HG03520 (cell line): ENCODE data around the gene GFER.

Experiments used
- ATAC-seq: cut with Tn5 transposase; IDR thresholded peaks from one replicate; pipeline ENCODE4 v1.9.1; 2021; ENCODE audit warnings: mild to moderate bottlenecking, moderate library complexity; ENCODE audit not compliant: unreplicated experiment

GFER gene

DNA sequence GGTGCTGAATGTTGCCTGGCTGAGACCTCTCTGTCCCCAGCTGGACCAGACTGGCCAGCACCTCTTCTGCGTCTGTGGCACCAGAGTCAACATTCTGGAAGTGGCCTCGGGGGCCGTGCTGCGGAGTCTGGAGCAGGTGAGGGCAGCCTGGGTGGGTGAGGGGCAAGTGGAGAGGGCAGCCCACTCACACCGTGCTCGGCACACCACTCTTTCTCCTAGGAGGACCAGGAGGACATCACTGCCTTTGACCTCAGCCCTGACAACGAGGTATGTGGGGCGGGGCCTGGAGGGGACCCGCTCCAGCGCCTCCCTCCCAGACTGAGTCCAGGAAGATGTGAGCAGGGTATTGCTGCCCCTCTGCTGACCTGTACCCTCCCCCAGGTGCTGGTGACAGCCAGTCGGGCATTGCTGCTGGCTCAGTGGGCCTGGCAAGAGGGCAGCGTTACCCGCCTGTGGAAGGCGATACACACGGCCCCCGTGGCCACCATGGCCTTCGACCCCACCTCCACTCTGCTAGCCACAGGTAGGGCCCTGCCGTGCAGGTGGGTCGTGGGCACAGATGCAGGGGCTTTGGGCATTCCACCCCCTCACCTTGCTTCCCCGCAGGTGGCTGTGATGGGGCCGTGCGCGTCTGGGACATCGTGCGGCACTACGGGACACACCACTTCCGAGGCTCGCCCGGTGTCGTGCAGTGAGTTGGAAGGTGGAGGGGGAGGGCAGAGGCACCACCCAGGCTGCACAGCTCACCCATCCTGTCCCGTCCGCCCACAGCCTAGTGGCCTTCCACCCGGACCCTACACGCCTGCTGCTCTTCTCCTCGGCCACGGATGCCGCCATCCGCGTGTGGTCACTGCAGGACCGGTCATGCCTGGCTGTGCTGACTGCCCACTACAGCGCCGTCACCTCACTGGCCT lies 9.6 kb upstream of the GFER start:
- ATAC-seq = no peak

- ATAC-seq = no peak
Observed at GRCh38 chr16:1975432-1976215, 8.4 kb upstream of the GFER start.

DNA sequence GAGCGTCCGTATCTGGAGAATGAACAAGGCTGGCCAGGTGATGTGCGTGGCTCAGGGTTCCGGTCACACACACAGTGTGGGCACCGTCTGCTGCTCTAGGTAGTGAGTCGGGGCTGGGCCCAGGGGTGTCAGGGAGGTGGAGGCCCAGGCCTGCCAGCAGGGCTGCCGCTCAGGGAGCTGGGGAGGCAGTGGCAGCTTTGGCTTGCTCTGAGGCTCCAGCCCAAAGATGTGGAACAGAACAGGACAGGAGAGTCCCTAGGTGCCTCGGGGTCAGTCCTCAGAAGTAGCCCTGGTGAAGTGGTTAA lies 7.8 kb upstream of the GFER start:
- ATAC-seq = no peak

DNA sequence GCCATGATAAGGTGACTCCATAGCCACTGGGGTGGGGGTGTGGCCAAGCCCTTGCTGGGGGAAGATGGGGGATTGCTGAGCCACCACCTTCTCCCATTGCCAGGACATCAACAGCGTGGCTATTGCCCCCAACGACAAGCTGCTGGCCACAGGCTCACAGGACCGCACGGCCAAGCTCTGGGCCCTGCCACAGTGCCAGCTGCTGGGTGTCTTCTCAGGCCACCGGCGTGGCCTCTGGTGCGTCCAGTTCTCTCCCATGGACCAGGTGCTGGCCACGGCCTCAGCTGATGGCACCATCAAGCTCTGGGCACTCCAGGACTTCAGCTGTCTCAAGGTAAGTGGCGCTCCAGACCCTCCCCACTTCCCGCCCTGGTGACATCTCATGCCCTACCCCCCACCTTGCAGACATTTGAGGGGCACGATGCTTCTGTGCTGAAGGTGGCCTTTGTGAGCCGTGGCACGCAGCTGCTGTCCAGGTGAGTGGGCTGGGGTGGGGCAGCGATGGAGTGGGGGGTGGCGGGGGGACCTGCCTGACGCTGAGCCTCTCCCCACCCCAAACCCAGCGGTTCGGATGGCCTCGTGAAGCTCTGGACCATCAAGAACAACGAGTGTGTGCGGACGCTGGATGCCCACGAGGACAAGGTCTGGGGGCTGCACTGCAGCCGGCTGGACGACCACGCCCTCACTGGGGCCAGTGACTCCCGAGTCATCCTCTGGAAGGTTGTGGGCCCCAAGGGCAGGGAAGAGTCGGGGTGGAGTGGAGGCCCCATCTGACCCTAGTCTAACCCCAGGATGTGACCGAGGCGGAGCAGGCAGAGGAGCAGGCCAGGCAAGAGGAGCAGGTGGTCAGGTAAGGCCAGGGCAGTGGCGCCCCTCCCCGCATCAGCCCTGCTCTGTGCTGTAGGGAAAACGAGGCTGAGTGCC lies 6.8 kb upstream of the GFER start:
- no peak for ATAC-seq

DNA sequence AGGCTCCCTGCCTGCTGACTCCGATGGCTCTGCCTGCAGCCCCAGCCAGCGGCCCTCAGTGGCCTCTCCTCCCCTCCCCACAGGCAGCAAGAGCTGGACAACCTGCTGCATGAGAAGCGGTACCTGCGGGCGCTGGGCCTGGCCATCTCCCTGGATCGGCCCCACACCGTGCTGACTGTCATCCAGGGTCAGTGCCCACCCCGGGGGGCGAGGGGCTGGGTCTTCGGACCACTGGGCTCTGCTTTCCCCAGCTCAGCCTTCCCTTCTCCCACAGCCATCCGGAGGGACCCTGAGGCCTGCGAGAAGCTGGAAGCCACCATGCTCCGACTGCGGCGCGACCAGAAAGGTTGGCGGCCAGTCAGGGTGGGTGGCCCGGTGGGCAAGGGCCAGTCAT lies 6.1 kb upstream of the GFER start:
- no peak for ATAC-seq

DNA sequence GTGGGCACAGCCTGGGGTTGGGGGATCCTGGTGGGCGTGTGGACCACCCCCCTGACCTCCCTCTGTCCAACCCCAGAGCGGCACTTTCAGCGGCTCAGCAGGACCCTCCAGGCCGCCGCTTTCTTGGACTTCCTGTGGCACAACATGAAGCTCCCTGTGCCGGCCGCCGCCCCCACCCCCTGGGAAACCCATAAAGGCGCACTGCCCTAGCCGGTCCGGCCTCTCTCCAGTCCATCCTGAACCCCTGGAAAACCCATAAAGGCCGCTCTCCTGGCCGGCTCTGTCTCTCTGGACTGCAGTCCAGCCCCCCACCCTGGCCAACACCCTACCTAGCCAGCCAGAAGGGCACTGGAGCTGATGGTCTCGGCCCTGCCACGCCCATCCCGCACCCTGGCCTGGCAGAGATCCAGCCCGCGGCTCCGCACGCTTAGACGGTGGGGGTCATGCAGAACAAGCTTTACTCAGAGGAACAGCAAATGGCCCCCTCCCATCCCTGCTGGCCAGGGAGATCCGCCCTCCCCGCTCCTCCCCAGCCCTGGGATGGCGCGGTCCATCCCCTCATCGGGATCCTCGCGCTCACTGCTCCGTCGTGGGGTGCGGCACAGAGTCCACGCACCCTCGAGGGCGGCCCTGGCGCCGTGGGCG lies 5.4 kb upstream of the GFER start:
- no peak for ATAC-seq

DNA sequence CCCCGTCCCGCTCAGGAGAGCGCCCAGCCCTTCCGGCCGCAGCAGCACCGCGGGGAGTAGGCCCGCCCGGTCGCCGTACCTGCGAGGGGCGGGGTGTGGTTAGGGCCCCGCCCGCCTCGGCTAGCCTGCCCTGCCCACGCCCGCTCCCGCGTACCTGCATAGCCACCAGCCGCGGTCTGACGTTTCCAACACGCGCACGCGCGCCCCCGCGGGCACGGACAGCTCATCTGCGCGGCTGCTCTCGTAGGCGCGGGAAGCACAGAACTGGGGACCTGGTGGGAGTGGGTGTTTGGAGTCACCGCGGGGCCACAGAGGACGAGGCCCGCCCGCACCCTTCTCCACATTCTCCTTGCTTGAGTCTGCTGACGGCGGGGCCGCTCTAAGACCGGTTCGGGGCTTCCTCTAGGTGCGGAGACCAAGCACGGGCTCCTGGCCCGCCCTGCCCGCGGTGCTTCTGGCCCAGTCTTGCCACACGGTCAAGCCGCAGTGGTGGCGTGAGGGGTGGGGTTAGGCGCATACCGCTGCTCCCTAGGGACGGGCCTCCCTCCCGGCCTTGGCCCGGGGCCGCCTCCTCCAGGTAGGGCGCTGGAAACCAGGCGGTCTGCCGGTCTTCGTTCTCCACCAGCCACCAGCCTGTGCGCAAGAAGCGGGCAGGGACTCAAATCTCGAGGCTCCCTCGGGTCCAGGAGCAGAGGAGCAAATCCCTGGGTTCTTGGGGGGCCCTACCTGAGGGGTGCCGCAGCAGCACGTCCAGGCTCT lies 4.5 kb upstream of the GFER start:
- no peak for ATAC-seq

GRCh38 chr16:1980030-1980769 lies 3.8 kb upstream of the GFER start:
- no peak for ATAC-seq

DNA sequence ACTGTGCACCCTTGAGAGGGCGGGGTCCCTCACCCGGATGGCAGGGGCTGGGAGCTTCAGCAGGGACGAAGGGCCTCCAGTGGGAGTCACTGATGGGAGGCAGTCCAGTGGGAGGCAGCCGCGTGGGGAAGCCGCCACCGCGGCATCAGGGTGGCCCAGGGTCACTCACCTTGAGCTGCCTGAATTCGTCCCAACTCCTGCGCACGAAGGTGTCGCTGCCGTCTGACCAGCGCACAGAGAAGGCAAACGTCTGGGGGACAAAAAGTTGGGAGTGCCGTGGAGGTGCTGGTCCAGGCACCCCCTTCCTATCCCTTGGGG lies 3.3 kb upstream of the GFER start:
- no peak for ATAC-seq

- no peak for ATAC-seq
Observed at GRCh38 chr16:1981398-1981836, 2.6 kb upstream of the GFER start, which contains the start of gene NOXO1. NOXO1 (minus strand) TSS chr16:1981469; CDS start chr16:1981179, 290 bp downstream.

DNA sequence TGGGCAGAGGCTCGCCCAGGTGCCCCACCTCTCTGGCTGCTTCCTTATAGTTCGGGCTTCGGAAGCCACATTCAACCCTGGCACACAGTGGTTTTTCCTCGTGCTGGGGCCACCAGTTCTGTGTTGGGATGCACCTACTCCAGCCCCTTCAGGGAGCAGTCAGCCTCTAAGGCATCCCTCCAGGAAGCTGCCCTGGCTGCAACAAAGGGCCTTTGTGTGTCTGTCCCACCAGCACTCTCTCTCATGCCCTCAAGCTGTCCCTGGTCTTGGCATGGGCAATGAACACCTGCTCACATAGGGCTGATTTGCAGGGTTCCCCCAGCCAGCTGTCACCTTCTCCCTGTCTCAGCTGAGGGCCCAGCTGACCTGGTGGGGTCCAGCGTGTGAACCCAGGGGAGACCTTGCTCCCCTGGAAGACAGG lies 2.0 kb upstream of the GFER start:
- no peak for ATAC-seq

- ATAC-seq = no peak
Observed at GRCh38 chr16:1982991-1983543, 926 bp upstream of the GFER start.

DNA sequence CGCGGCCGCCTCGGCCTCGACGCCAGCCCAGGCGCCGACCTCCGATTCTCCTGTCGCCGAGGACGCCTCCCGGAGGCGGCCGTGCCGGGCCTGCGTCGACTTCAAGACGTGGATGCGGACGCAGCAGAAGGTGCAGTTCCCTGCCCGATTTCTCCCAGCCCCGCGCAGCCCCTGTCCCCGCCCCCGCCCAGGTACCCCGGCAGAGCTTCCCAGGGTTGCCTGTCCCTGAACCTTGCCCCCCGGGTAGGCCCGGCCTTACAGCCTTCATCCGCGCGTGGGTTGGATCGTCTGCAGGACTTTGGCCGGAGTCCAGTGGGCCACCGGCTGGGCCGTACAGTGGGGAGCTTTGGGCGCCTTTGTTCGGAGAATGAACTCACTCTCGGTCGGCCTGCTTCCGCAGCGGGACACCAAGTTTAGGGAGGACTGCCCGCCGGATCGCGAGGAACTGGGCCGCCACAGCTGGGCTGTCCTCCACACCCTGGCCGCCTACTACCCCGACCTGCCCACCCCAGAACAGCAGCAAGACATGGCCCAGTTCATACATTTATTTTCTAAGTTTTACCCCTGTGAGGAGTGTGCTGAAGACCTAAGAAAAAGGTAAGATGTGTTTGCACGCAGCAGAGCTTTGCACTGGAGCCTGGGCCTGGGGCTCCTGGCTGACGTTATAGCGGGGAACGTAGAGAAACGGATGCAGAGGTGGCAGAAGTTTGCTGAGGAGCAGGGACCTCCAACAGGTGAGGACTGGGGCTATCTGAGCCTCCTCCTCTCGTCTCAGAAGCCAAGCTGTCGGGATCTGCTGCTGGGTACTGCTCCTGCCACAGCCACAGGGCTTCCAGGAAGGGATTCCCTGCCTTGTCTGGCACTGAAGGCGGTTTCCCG lies 593 bp downstream of the GFER start:
- no peak for ATAC-seq

GRCh38 chr16:1985466-1986150 lies 1.6 kb downstream of the GFER start:
- ATAC-seq = no peak

GRCh38 chr16:1987198-1987597 lies 3.2 kb downstream of the GFER start:
- ATAC-seq = no peak

DNA sequence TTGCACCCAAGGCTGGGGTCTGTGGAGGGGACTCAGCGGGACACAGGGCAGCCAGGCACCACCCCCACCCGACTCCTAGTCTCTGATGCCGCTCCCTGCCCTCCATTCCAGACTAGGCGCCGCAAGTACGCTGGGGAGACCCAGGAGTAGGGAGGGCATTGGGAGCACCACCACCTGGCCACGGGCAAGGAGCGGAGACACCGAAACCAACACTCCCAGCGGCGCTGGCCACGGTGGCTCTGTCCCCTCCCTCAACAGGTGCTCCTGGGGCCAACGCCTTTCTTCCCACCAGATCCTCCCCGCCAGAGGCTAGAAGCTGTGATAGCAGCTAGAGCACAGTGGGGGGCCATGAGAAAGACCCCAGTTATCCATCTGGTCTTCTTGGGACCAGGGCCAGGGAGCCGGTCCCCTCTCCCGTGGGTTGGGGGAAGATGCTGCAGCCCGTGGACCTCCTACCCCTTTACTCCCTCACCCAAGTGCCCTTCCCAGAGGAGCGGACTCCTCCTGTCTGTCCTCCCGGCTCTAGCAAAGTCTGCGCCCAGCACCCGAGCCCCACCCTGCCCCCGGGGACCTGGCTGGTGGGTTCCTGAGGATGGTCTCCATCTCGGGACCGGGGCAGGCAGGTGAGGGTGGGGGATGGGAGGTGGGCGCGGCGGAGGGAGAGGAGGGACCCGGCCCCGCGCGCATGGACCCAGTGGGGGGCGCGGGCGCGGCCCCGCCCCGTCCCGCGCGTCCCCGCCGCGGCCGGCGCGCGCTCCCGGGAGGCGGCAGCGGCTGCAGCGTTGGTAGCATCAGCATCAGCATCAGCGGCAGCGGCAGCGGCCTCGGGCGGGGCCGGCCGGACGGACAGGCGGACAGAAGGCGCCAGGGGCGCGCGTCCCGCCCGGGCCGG lies 5.5 kb downstream of the GFER start, which contains the start of gene SYNGR3:
Gene SYNGR3 (plus strand): TSS at position 762 of the 892 bp plus-strand sequence. CDS start 133 bp downstream, outside the sequence.
- no peak for ATAC-seq

GRCh38 chr16:1990101-1990350 lies 6.0 kb downstream of the GFER start:
- ATAC-seq = no peak
